GM23338 (cell line): ENCODE results near the gene FBXO47.

Experiments
- CREB1 ChIP-seq: fragments of 250-450 bp; sonication (Bioruptor Pico); IDR thresholded peaks from 2 replicates; pipeline ENCODE4 v1.5.0; 2020; ENCODE audit warnings: low read depth, mild to moderate bottlenecking, moderate library complexity
- CTCF ChIP-seq, 2 experiments: fragments of 200-600 bp in 1 of 2; sonication (generic) in 1 of 2; conservative IDR thresholded peaks; 2 replicates each; pipeline versions ENCODE4 v1.5.1 to v1.6.1; 2016 to 2017; ENCODE audit warnings: antibody characterized with exemption in 2 of 2, low read depth in 2 of 2, mild to moderate bottlenecking in 2 of 2, moderate library complexity in 1 of 2
- REST ChIP-seq: IDR thresholded peaks from one replicate; pipeline ENCODE4 v1.6.1; 2018; ENCODE audit warnings: antibody characterized with exemption; ENCODE audit not compliant: unreplicated experiment
- ZNF114 ChIP-seq: fragments of 250-450 bp; sonication (Bioruptor Pico); IDR thresholded peaks from 2 replicates; pipeline ENCODE4 v1.5.0; 2020; ENCODE audit warnings: mild to moderate bottlenecking, moderate library complexity

- TF ChIP-seq CREB1 (CRISPR knock-in tag) (no peak), CTCF (conservative IDR thresholded peaks at IDR 0.05; ENCODE audit: low read depth in 2 of 2) (no peak), REST (no peak), ZNF114 (CRISPR knock-in tag) (no peak)
These were observed 51.6 kb downstream of the FBXO47 start for GRCh38 chr17:38915639-38915995.
